Measurements from ENCODE around the gene PPP3CB.
"Not testable (repeated sequence)": the region's sequence is repeated elsewhere in the genome, so short reads cannot be mapped to it uniquely, and the experiment has no call there.

PPP3CB gene

DNA sequence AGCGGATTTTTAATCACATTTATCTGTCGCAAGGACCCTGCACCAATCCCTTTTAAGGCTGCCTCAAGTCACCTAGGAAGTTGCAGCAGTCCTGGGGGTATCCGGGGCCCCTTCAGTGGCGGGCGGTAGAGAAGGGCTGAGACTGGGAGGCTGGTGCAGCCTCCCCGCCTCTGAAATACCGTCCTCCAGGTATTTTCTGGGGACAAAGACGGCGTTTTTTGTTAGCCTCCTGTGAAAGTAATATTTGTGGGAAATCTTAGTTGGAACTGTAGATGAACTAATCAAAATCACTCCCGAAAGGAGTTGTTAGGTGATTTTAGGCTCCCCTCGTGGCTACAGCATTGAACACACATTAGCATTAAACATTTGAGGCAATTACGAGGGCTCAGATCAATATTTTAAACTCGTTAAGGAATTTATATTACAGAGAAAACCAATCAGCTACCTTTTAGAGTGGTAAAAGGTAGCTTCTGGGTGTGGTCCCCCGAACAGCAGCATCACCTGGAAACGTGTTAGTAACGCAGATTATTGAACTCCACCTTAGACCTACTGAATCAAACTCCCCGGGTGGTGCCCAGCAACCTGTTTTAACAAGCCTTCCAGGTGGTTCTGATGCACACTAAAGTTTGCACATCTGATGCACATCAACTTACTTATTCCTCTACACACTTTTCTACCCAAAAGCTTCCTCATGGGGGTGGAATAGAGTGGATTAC is 81.4 kb downstream of the PPP3CB start:
- no peak for DNase-seq (ENCODE audit: low spot score)

DNA sequence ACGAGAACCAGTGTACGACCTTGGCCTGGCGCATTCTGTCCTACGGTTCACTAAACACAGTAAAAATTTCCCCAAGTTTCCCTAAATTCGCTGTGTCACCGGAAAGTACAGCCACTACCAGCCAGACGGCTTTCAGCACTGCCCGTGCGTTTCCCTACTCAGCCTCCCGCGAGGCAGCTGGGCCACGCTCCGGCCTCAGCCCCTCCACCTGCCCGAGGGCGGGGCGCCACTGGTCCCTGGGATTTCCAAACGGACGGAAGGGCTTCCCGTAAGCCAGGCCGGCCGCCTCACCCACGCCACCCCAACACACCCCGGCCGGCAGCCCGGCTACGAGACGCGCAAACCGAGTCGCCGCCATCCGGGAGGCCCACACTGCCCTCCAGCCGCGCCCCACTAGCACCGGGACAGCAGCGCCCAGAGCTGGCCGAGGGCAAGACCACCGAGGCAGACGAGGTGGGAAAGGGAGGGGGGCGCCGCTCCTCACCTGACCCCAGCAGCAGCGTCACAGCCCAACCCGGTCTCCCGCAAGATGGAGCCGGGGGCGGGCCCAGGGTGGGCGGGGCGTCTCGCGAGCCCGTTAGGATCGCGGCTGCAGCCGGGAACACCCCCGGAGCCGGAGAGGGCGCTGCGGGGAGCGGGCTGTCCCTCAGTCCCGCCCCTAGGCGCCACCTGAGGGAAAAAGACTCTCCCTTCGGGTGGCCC is 82.1 kb downstream of the PPP3CB start, which contains the start of gene ANXA7:
TSS of gene ANXA7 (minus strand) at position 531 of the 702 bp plus-strand sequence. CDS start 13,202 bp downstream, outside the sequence.
- peak; percentile 80 for DNase-seq (ENCODE audit: low spot score)

DNA sequence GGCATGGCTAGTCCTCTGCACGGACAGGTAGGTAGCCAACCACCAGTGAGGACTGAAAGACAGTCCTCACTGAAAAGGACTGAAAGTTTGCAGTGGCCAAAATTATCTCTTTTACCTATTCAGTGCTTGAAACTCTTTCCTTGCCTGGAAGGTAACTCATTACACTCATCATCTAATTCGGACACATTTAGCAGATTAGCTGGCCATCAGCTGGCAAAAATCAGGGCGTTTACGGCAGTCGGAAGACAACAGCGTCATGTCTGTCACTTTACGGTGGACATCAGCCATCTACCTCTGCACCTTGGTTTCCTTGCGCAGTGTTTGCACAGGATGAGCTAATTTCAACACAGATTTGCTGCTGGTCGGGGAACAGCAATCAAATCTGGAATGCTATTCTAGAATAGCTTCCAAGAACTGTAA is 82.7 kb downstream of the PPP3CB start:
- DNase-seq (ENCODE audit: low spot score): peak; percentile 3

DNA sequence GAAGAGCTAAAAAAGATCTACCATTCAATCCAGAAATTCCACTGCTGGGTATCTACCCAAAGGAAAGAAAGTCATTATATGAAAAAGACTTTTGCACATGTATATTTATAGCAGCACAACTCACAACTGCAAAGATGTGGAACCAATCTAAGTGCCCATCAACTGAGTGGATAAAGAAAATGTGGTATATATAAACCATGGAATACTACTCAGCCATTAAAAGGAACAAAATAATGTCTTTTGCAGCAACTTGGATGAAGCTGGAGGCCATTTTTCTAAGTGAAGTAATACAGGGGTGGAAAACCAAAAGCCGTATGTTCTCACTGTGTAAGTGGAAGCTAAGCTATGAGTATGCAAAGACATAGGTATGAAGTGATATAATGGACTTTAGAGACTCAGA is 84.9 kb downstream of the PPP3CB start:
- DNase-seq (ENCODE audit: low spot score): no peak

DNA sequence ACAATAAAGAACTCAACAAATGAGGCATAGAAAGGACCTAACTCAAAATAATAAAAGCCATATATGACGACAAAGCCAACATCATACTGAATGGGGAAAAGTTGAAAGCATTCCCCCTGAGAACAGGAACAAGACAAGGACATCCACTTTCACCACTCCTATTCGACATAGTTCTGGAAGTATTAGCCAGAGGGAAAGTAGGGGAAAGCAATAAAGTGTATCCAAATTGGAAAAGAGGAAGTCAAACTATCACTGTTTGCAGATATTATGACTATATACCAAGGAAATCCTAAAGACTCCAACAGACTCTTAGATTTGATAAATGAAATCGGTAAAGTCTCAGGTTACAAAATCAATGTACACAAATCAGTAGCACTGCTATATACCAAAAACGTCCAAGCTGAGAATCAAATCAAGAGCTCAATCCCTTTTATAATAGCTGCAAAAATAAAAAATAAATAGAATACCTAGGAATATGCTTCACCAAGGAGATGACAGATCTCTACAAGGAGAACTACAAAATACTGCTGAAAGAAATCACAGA is 86.8 kb downstream of the PPP3CB start:
- DNase-seq (ENCODE audit: low spot score): no peak

DNA sequence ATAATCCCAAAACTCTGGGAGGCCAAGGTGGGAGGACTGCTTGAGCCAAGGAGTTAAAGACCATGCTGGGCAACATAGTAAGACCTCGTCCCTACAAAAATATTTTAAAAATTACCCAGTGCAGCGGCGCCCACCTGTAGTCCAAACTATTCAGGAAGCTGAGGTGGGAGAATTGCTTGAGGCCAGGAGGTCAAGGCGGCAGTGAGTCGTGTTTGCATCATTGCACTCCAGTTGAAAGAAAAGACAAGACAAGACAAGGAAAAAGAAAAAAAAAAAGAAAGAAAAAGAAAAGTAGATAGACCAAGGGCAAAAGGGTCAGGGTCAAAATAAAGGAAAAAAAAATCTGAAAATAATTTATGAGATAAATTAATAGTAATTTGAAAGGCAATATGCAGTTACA is 87.8 kb downstream of the PPP3CB start:
- no peak for DNase-seq (ENCODE audit: low spot score)

DNA sequence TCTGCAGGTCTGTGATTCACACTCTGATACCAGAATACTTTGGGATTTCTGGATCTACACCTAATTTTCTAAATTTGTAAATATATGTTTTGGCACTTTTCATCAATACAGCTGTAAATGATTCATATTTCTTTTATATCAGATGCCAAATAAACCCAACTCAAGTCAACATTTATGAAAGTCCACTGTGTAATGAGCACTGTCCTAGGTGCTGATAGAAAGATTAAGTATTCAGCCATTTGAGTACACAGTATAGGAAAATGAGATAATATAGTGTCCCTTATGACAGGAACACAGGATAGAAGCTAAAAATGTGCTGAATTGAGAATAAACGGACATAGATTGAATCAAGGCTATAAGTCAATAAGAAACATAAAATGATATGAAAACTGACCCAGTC is 88.3 kb downstream of the PPP3CB start:
- DNase-seq (ENCODE audit: low spot score): no peak

DNA sequence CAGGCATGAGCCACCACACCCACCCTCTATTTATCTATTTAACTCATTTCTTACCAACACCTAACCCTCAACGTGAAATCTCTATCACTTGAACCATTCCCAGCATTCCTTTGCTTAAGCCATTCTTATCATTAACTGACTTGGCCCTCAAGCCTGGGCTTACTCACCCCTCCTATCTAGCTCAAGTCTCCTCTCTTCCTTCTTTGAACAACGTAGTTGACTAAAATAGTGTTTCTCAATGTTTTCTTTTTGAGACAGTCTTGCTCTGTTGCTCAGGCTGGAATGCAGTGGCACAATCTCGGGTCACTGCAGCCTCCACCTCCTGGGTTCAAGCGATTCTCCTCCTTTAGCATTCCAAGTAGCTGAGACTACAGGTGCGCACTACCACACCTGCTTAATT is 89.0 kb downstream of the PPP3CB start:
- no peak for DNase-seq (ENCODE audit: low spot score)

DNA sequence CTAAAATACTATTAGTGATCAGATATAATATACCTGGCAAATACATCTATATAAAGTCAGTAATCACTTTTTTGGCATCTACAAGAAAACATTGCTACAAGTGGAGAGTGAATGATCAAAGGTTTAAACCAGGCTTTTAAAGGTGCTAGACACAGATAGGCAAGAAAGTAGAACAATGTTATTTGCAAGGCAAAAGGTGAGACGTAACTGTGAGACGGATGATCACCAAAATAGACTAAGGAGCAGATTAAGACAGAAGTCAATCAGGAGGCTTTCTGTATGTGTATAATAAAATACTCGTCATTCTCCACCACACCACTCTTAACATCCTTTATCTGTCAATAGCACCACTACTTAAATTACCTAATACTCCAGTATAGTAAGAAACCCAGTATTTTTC is 90.3 kb downstream of the PPP3CB start:
- no peak for DNase-seq (ENCODE audit: low spot score)

DNA sequence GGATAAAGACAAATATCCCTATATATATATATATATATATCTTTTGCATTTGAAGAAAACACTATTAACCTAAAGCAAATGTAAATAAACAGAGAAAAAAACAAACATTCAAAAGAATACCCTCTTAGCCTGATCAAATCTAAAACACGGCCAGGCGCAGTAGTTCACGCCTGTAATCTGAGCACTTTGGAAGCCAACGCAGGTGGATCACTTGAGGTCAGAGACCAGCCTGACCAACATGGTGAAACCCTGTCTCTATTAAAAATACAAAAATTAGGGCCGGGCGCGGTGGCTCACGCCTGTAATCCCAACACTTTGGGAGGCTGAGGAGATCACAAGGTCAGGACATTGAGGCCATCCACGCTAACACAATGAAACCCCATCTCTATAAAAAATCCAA is 91.1 kb downstream of the PPP3CB start:
- DNase-seq (ENCODE audit: low spot score): no peak

DNA sequence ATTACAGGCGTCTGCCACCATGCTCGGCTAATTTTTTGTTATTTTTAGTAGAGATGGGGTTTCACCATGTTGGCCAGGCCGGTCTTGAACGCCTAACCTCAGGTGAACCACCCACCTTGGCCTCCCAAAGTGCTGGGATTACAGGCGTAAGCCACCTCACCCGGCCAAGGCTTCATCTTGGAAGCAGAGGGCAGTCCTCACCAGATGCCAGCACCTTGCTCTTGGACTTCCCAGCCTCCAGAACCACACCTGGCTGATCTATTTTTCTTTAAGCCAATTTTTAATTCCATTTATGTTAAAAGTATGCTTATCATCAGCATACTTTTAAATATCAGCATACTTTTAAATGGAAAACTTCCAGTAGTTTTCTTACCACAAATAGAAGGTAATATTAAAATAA is 94.2 kb downstream of the PPP3CB start:
- DNase-seq (ENCODE audit: low spot score): no peak

DNA sequence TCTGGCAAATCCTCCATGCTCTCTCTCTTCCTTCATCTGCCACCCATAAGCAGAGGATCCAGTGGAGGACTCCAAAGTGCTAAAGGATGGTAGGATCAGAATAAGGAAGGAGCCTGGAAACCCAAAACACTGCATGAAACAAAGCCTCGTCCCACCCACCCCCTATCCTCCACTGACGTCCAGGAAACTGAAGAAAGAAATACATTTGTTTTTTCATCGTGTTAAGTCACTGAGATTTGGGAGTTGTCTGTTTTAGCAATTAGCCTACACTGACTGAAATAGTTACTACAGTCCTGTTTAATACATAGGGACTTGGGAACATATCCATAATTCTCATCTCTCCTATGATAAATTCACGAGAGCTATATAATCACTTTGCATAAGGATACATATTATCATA is 96.8 kb downstream of the PPP3CB start:
- DNase-seq (ENCODE audit: low spot score): no peak

DNA sequence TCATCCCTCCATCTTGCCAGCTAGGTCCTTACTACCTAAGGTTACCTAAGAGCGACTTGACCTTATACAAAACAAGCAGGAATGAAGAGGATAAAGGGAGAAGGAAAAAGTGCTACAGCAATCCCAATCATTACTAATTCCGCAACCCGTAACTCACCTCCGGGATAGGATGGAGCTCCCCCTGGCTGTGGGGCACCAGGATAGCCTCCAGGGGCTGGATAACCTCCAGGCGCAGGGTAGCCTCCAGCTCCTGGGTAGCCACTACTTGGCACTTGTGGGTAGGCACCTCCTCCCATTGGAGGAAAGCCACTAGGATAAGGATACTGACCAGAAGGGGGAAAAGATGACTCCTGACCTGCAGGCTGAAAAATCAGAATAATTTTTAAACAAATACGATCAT is 97.8 kb downstream of the PPP3CB start:
- no peak for DNase-seq (ENCODE audit: low spot score)

DNA sequence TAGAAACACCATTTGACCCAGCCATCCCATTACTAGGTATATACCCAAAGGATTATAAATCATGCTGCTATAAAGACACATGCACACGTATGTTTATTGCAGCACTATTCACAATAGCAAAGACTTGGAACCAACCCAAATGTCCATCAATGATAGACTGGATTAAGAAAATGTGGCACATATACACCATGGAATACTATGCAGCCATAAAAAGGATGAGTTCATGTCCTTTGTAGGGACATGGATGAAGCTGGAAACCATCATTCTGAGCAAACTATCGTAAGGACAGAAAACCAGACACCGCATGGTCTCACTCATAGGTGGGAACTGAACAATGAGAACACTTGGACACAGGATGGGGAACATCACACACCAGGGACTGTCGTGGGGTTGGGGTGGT is 101.5 kb downstream of the PPP3CB start:
- not testable (repeated sequence) for DNase-seq (ENCODE audit: low spot score)

DNA sequence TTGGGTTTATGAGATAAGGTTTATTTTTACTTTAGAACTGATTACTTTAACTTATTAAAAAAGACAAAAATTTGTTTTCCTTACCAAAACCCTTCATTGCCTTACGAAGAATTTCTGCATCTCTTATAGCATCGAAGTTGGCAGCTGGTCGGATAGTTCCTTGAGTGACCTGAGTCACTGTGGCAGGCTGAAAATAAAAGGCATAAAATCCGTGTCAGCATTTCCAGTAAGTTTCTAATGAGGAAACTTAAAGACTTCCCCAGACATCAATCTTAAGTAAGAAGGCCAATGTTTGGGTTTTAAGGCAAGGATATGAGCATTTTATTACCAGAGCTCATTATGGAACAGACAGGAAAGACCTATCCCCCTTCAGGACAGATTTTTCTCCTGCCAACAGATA is 107.6 kb downstream of the PPP3CB start:
- no peak for DNase-seq (ENCODE audit: low spot score)

DNA sequence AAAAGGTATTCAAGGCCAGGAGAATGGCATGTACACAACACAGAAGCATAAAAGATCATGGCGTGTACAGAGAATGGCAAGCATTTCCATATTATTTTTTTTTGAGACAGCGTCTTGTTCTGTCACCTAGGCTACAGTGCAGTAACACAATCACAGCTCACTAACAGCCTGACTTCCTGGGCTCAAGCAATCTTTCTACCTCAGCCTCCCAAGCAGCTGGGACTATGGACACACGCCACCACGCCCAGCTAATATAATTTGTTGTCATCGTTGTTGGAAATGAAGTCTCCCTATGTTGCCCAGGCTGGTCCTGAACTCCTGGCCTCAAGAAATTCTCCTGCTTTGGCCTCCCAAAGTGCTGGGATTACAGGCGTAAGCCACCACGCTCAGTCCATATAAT is 109.2 kb downstream of the PPP3CB start:
- no peak for DNase-seq (ENCODE audit: low spot score)
